ENCODE measurements around the gene HMGA1. TPM values are rescaled to one million over a fixed set of nuclear protein-coding genes. Genes with fewer than 3 reads are reported as not detected.

The HMGA1 gene
- 1,100 and 1,150 TPM in 2 replicates for total RNA-seq

GRCh38 chr6:34236443-34237315 is at the start of gene HMGA1:
Gene HMGA1, plus strand, starts transcription at chr6:34236873. Its CDS starts 3,908 bp downstream, at chr6:34240781.

GRCh38 chr6:34248727-34249468 is 12.2 kb downstream of the HMGA1 start, which contains the start of gene SMIM29:
Gene SMIM29, minus strand, starts transcription at chr6:34249006. Its CDS starts 1,215 bp downstream, at chr6:34247791.

Other genes with a start within 250 kb of the HMGA1 start
- not detected in 2 replicates for gene GRM4, start 90.8 kb upstream of the HMGA1 start, total RNA-seq
- 39.8 and 45.3 TPM in 2 replicates for gene SMIM29, start 12.1 kb downstream of the HMGA1 start, total RNA-seq
- 16.7 and 17.0 TPM in 2 replicates for gene NUDT3, start 155.8 kb downstream of the HMGA1 start, total RNA-seq
- 3,687 and 3,812 TPM in 2 replicates for gene RPS10, start 189.2 kb downstream of the HMGA1 start, total RNA-seq
- not detected in 2 replicates for gene PACSIN1, start 229.2 kb downstream of the HMGA1 start, total RNA-seq

All from mammary microvascular endothelial cell (primary cell).